Kidney glomerular epithelial cell (primary cell): ENCODE measurements around the gene APOBEC3C.
"Not testable (repeated sequence)": the region's sequence is repeated elsewhere in the genome, so short reads cannot be mapped to it uniquely, and the experiment has no call there.

Experiments
- DNase-seq: peaks from one replicate; lab custom pipeline; 2025; lab: John Stamatoyannopoulos, UW

Gene APOBEC3C

DNA sequence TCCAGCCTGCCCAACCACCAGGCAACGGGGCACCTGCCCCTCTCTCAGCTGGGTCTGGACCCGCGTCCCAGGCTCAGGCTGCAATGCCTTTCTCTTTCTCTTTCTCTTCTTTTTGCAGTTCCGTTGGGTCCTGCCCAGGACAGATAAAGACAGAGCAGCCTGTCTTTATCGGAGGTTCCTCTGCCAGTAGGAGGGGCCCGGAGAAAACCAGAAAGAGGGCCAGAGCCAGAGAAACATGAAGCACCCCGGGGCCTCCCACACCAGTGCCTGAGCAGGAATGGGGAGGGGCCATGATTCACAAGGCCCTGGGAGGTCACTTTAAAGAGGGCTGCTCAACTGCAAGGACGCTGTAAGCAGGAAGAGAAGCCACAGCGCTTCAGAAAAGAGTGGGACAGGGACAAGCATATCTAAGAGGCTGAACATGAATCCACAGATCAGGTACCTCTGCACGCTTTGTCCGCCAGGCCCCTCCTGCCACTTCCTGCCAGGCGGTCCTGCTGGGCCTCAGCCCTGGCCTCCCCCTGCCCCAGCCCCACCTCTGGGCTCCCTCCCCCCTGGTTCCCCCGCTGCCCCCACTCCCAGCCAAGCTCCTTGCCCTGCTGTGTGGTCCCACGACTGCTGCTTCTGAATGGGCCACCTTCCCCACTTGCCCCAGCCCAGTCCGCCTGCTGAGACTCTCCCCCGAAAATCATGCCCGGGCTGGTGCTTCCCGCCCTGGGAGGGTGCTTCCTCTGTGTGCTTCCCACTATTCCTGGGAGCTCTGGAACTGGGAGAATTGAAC lies at the start of gene APOBEC3C:
Gene APOBEC3C, plus strand, starts transcription at position 316 of the 781 bp plus-strand sequence. Its CDS starts 106 bp downstream, at position 422.
- DNase-seq = peak; percentile 85

DNA sequence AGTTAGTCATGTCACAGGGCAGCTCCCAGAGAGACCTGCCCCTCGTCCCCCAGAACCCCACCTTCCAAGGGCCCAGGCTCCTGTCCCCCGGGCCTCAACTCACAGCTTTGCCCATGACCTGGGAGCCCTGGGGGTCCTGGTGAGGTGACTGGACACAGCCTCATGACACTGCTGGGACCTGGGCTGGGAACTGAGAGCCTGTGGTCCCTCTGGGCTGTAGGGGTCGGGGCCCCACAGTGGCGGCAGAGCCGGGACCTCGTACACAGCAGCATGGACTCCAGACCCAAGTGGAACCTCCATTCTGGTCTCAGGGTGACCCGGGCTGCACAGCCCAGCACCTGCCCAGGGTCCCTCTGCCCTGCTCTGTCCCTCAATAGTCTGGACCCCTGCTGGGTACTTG lies 49.8 kb upstream of the APOBEC3C start:
- DNase-seq = no peak

DNA sequence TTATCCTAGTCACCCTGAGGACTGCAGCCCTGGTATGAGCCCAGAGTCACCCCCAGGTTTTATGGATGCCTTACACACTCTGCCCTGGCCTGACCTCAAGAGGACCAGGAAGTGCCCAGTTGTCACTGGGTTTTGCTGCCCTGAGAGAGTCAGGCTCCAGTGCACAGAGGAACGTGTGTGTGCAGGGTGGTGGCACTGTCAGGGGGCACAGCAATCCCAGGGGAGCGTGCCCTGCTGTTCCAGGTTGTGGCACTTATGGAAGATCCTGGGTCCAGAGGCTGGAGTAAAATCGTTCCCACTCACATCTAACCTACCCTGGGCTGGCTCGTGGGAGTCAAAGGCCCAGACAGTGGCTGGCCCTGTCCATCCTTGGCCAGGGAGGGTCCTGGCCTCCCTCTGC lies 49.1 kb upstream of the APOBEC3C start:
- no peak for DNase-seq

DNA sequence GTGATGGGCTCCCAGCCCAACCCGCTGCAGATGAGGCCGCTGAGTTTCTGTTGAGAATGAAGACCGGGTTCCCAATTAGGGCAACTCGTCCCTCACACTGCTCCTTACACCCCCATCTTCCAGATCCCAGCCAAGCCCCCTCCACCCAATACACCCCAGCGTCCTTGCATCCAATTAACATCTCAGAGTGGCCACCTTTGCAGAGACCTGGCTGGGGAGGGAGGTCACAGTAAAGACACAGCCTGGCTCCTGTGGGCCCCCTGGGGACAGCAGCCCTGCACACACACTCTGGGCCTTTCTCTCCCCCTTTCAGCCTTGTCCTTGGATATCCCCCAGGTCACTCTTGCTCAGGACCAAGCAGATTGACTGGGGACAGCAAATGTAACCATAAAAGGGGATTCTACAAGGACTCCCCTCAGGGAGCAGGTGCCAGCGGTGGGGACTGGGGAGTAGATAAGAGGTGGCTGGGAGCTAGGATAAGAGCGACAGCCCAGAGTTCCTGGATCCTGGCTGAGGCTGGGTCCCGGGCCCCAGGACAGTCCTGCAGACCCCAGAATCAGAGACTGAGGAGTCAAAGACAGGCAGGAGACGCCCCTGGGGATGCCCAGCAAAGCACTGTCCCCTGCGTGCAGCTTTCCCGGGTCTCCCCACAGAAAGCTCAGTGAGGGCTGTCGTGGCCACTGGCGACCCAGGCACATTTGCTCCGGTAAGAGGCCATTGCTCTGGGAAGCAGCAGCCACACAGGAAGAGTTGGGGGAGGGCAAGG lies 48.3 kb upstream of the APOBEC3C start:
- no peak for DNase-seq

DNA sequence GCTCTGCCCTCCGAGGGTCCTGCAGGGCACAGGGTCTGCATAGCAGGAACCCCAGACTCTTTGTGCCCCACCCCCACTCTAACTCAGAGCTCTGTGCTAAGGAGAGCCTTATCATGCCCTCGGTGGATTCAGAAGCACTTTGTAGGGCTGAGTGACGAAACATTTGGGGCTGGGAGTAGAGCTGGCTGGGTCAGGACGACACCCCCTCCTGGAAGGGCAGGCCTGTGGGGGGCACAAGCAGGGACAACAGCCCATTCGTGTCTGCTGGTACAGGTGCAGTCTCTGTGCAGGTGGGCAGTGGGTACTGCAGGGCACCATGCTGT lies 47.7 kb upstream of the APOBEC3C start:
- DNase-seq = no peak

DNA sequence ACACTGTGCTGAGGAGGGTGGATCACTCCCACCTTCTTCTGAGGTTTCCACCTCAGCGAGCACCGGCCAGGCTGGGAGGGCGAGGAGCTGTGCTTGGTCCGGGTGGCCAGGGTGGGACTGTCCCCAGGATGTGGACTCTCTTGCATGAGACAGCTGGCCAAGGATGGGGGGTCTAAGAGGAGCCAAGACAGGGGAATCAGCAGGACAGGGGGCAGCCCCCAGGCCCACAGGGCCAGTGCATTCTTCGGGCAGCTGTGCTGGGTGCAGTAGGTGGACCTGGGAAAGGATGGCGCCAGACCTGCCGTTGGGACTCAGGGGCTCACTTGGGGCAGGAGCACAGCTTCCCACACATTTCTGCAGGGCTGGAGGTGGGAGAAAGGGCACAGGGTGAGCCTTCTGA lies 47.1 kb upstream of the APOBEC3C start:
- DNase-seq = no peak

DNA sequence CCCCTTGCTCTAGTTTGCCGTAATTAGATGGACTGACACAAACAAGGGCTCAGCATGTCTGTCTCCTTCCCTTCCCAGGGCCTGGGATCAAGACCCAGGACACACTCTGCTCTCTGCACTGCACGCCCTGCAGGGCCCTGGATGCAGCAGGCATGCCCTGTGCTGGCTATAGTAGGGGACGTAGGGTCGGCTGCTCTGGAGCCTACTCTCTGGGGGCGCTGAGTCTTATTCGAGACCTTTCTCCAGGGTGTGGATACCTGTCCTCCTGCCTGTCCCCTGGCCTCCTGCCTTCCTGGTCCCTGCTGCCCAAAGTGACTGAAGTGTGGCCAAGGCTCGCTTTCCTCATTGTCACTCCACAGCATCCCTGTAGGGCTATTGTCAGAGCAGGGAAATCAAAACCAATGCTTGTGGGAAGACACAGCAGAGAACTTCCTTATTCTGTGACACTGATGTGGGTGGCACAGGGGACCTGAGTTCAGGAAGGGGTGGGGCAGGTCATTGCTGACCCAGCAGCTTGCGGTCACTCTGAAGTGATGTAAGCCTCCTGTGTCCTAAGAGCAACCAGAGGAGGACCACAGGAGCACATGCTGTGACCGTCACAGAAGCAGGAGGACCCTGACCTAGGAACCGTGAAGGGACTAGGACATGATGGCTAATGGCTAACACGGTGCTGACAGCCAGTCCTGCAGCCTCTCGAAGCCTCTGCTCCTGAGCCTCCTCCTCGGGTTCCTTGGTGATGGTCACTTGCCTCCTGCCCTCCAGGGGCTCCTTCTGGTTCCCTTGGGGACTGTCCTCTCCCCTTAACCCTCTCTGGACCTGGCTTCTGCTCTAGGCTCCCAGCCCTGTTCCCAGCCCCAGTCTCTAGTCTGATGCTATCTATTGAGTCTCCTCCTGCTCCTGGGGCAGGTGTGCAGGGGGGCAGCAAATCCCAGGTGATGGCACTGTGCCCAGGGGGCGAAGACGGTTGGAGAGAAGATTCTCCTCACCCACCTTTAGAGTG lies 46.3 kb upstream of the APOBEC3C start:
- no peak for DNase-seq

DNA sequence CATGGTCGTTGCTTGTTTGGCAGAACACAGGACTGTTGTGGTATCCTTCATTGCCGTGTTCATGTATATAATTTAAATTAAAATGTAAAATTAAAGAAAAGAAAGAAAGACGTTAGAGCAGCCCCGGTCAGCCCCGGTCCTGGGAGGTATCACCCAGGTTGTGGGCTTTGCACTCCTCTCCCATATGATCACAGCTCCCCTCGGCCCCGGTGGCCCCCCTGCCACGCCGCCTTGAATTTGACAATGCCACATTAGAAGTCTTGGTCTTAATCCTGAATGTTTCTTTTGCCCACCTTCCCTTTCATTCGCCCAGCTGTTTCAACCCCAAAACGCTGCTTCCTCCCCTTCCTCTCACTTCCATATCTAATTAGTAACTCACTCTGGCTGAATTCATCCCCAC lies 45.3 kb upstream of the APOBEC3C start:
- DNase-seq = no peak

DNA sequence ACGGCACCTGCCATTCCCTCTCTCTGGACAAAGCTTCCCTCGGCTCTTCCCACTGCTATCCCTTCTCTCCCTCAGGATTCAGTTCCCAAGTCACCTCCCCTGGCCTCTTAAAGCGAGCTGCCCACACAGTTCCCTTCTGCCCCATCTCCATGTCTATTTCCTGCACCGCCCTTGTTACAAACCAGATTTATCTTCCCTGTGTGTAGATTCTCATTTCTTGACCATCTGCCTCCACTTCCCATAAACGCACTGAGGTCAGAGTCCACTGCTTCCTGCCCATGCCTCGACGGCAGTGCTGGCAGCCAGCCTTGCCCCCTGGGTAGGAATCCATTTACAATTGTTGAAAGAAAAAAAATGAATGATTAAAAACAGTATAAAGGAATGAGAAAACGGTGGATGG lies 43.5 kb upstream of the APOBEC3C start:
- DNase-seq = no peak

DNA sequence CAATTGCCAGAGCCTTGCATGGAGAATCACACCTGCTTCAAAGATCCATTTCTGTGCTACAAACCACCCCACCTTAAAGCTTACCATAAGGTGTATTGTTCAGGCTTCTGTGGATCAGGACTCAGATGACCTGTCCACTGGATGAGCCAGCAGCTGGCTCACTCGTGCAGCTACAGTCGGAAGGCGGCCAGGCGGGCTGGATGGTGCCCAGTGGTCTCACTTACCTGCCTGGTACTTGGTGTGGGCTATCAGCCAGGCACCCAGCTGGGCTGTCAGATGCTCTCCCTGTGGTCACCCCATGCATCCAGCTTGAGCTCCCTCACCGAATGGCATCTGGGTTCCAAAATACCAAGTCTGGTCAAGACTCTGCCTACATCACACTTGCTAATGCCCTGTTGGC lies 42.9 kb upstream of the APOBEC3C start:
- DNase-seq = no peak

DNA sequence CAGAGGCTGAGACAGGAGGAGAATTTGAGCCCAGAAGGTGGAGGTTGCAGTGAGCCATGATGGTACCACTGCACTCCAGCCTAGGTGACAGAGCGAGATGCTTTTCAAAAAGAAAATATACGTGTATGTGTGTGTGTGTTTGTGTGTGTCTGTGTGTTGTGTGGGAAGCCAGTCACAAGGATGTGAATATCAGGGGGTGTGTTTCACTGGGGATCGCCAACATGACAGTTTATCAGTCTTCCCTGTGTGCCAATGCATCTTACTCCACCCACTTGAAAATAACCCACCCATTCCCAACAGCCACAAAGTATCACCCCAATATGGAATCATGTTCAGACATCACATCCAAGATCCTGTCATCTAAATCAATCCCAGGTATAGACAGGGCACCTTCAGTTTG lies 42.3 kb upstream of the APOBEC3C start:
- no peak for DNase-seq

DNA sequence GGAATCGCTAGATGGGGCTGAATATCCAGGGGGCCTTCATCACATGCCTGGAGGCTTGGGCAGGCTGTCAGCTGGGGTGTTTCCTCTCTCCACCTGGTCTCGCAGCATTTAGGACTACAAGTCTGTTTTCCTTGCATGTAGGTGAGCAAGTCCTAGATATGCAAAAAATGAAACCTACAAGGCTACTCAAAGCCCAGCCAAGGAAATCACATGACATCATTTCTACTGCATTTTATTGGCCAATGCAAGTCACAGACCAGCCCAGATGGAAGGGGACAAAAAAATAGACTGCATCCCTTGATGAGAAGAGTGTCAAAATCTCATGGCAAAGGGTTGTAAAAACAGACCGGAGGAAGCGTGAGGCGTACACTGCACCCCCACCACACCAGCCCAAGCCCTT lies 41.5 kb upstream of the APOBEC3C start:
- DNase-seq = no peak

DNA sequence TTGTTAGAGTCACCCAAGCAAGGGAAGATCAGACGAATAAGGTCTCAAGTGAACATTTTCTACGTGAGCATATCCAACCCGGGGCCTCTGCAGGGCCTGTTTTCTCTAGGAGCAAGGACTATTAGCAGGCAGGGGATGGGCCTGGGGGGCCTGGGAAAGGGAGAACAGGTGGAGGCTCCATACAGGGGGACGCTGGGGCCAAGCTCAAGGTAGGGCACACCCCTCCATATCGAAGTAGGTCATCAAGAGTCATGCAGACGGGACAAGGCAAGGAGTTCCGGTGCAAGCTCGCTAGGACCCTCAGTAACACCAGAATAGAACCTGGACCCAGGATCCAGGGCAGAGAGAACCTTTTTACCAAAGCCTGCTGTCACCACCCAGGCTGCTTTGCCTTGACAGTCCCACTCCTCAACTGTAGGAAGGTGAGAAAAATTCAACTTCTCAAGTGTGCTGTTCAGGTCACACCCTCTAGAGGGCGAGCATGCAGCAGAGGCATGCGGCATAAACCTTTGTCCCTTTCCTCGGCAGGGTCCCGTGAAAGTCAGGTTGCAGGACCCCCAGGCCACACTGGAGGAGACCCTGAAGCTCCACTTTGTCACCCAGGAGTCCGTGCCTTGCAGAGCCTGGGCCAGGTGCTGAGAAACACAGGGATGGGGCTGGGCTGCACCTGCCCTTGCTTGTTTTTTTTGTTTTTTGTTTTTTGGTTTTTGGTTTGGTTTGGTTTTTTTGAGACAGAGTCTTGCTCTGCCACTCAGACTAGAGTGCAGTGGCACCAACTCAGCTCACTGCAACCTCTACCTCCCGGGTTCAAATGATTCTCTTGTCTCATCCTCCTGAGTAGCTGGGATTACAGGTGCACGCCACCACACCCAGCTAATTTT lies 40.5 kb upstream of the APOBEC3C start:
- DNase-seq = no peak

DNA sequence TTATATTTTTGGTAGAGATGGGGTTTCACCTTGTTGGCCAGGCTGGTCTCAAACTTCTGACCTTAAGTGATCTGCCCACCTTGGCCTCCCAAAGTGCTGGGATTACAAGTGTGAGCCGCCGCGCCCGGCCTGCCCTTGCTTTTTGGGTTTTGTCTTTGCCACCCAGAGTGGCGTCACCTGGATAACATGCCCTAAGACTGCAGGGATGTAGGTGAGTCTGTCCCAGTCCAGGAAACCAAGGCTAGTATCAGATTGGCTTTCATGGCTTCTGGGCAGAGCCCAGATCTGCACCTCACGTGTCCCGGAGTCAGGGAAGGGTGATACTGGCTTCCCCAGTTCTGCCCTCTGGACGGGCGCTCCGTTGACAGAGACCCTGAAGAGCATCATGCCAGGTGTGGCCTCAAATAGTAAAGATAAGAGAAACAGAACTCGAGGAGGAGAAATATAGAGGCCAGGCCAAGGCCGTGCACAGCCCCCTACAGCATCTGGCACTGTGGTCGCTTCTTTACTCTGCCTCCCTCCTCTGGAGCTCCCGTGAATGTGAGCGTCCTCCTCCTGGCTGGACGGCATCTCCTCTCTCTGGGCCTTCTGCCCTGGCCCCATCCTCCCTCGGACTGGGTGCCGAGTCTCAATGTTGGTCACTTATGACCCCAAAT lies 39.8 kb upstream of the APOBEC3C start:
- no peak for DNase-seq

DNA sequence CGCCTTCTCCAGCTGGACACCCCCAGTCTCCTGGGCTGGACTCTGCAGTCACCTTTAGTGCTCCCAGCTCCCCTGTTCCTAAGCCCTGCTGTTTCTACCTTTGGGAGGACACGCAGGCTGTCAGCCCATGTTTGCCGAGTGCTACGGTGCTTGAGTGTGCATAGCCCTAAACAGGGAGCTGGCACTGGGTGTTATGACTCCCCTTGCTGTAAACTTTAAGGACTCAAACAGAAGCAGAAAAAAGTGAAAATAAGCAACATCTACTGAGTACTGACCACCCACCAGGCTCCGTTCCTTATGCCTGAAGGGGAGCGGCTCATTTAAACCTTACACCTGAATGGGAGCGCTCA lies 39.3 kb upstream of the APOBEC3C start:
- DNase-seq = no peak

DNA sequence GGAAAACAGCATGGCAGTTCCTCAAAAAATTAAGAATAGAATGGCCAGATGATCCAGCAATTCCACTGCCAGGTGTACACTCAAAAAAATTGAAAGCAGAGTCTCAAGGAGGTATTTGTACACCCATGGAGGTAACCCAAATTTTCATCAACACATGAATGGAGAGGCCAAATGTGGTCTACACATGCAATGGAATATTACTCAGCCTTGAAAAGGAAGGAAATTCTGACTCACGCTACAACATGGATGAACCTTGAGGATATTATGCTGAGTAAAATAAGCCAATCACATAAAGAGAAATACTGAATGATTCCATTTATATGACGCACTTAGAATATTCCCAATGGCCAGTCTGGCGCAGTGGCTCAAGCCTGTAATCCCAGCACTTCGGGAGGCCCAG lies 36.8 kb upstream of the APOBEC3C start:
- not testable (repeated sequence) for DNase-seq

DNA sequence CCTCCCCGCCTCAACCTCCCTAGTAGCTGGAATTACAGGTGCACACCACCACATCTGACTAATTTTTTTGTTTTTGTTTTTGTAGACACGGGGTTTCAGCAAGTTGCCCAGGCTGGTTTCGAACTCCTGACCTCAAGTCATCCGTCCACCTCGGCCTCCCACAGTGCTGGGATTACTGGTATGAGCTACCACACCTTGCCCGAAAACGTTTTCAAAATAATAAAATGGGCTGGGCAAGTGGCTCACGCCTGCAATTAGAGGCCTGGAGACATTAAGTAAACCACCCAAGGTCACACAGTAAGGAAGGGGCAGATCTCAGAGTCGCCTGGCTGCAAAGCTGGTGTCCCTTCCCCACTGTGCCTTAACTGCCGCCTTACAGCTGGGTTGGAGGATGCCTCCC lies 33.5 kb upstream of the APOBEC3C start:
- DNase-seq = not testable (repeated sequence)

DNA sequence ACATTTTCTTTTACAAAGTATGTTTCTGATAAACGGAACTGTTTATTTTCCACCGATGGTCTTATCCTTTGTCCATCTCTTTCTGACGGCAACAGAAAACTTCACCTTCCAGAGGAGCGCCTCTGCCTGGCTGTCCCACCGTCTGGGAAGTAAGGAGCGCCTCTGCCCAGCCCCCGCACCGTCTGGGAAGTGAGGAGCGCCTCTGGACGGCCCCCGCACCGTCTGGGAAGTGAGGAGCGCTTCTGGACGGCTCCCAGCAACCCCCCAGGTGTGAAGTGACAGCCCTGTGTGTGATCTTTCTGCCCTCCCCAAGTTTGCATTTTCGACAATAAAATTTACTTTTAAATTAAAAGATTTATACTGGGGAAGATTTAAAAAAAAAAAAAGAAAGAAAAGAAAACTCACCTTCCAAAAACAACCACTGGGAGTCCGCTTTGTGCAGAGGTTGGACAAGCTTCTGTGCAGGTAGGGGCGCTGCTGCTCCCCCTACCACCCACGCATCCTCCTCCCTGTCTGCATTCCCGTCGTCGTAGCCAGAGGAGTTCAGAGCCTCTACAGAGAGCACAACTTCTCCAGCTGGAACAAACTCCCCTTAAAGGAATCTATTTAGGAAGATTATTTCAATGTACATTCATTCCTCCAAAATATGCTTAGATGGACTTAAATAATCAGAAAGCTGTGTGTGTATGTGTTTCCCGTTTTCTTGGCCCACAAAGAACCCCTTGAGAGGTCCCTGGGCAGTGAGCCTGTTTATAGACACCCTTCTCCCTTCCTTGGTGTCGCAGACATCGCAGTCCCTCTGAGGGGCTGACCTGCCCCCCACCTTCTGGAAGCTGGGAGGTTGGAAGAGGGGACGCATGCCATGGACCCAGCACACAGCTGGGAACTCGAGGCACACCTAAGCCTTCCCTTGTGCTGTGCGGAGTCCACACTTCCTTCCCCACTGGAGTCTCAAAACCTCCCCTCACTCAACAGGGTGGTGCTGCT lies 32.8 kb upstream of the APOBEC3C start:
- peak; percentile 33 for DNase-seq
